Mucosa of descending colon (tissue), 3 donors: ENCODE measurements around the gene CASTOR2. TPM values are rescaled to one million over a fixed set of nuclear protein-coding genes. Genes with fewer than 3 reads are reported as not detected.

Experiments used
- ATAC-seq: fragments of 200-7000 bp; cut with Tn5 transposase; one replicate; pipeline ENCODE4 v1.9.1; 2020; ENCODE audit warnings: mild to moderate bottlenecking, moderate library complexity
- DNase-seq, 3 donors: peaks; one replicate each; pipeline ENCODE4 v3.0.0-alpha.2; 2020
- H3K36me3 ChIP-seq: fragments of 200-600 bp; one replicate; pipeline ENCODE4 v1.8.0; 2021; ENCODE audit warnings: low read depth, mild to moderate bottlenecking
- H3K4me1 ChIP-seq: fragments of 200-600 bp; one replicate; pipeline ENCODE4 v1.8.0; 2021; ENCODE audit warnings: low read depth, mild to moderate bottlenecking
- H3K4me3 ChIP-seq: fragments of 200-600 bp; one replicate; pipeline ENCODE4 v1.8.0; 2021; ENCODE audit warnings: mild to moderate bottlenecking
- H3K9me3 ChIP-seq: fragments of 200-600 bp; one replicate; pipeline ENCODE4 v1.8.0; 2021; ENCODE audit warnings: mild to moderate bottlenecking
- intact Hi-C, 2 donors: fragments of 100-400 bp; cut with DNase I in 1 of 2; cut with micrococcal nuclease in 1 of 2; formaldehyde crosslinking; loops; one replicate each; pipeline versions ENCODE4 v1.11.0 to v1.11.1; 2022; cut with DNase I, micrococcal nuclease
- total RNA-seq, 3 donors: library from RNA; stranded (reverse); fragmentation: NEBNext Ultra II Directional in 2 of 3; extraction: Animal tissue kit (Norgen Biotek cat#: 25700) in 2 of 3; gene quantifications; one replicate each; pipeline versions ENCODE4 v1.2.1 to v1.2.4, GENCODE V29; 2021 to 2023
- TF ChIP-seq, protein P1 (sequence below): fragments of 200-600 bp; IDR thresholded peaks from one replicate; pipeline ENCODE4 v1.8.0; 2022; ENCODE audit warnings: antibody characterized with exemption, mild to moderate bottlenecking
- donor health status: DM: no; HTN: no; CAD: no; lungs with moderate emphysema.
- donor health status: DM: no; HTN: no; CAD: no.
- donor health status: DM: no; HTN: yes; CAD: no.

The CASTOR2 gene
- total RNA-seq, 3 donors from 2014 or later = 3.6 to 17.8 (median 7.6) TPM

DNA sequence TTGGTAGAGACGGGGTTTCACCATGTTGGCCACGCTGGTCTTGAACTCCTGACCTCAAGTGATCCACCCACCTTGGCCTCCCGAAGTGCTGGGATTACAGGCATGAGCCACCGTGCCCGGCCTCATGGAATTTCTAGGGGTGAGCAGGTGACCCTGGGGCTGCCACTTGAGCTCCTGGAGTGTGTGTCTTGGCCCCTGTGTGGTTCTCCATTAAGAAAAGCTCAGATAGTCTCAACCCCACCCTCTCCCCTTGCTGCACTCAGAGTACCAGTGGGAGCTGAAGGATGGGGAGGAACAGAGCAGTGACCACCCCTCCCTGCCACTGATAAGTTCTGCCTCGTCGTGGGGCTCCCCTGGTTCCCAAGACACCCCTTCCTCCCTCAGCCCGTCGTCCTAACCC is 63.8 kb downstream of the CASTOR2 start:
- ATAC-seq (no peak), DNase-seq (no peak)
- TF ChIP-seq, protein P1, sequence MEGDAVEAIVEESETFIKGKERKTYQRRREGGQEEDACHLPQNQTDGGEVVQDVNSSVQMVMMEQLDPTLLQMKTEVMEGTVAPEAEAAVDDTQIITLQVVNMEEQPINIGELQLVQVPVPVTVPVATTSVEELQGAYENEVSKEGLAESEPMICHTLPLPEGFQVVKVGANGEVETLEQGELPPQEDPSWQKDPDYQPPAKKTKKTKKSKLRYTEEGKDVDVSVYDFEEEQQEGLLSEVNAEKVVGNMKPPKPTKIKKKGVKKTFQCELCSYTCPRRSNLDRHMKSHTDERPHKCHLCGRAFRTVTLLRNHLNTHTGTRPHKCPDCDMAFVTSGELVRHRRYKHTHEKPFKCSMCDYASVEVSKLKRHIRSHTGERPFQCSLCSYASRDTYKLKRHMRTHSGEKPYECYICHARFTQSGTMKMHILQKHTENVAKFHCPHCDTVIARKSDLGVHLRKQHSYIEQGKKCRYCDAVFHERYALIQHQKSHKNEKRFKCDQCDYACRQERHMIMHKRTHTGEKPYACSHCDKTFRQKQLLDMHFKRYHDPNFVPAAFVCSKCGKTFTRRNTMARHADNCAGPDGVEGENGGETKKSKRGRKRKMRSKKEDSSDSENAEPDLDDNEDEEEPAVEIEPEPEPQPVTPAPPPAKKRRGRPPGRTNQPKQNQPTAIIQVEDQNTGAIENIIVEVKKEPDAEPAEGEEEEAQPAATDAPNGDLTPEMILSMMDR = no peak
- Histone ChIP-seq H3K4me3 (no peak overlapping the region), H3K9me3 (no peaks in the 10 kb centered on the region), H3K36me3 (no peaks in the 10 kb centered on the region), H3K4me1 (no peaks in the 10 kb centered on the region)
- intact Hi-C loops = no loop called here

DNA sequence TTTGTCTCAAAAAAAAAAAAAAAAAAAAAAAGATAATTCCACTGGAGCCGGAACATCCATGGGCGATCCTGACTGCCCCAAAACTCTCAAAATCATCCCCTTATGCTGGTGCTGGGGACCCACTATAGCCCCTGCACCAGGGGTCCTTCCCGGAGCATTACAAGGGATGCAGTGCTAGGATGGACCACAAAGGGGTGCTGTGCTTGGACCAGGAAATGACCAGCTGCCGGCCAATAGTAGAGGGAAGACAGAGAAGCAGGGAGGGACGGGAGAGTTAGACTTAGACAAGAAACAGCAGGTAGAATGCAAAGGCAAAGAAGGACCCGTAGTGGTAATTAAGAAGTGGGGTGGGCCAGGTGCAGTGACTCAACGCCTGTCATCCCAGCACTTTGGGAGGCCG is 68.6 kb downstream of the CASTOR2 start:
- no peak overlapping the region for H3K4me3 ChIP-seq
- no peak for DNase-seq
- no peak for ATAC-seq
- TF ChIP-seq, protein P1 = no peak
- H3K9me3 ChIP-seq = no peaks in the 10 kb centered on the region
- no peaks in the 10 kb centered on the region for H3K4me1 ChIP-seq
- no peaks in the 10 kb centered on the region for H3K36me3 ChIP-seq
- intact Hi-C loops = no loop called here

DNA sequence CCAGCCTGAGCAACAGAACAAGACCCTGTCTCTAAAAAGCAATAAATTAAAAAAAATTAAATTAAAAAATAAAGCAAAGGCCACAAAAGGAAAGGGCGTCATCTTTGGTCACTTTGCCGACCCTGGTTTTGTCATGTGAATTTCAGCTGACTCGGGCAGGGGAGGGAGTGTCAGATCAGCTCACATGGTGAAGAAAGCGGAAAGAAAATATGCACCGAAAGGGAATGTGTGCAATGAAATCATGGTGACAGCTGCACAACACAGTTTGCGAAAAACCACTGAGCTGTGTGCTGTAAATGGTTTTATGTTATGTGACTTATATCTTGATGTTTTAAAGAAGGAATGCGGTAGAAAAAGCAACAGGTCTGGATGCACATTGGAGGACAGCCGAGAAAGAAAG is 69.3 kb downstream of the CASTOR2 start:
- Histone ChIP-seq H3K4me3 (no peak overlapping the region), H3K9me3 (no peaks in the 10 kb centered on the region), H3K36me3 (no peaks in the 10 kb centered on the region), H3K4me1 (no peaks in the 10 kb centered on the region)
- ATAC-seq (no peak), DNase-seq (no peak)
- intact Hi-C loops = no loop called here
- TF ChIP-seq, protein P1 = no peak

DNA sequence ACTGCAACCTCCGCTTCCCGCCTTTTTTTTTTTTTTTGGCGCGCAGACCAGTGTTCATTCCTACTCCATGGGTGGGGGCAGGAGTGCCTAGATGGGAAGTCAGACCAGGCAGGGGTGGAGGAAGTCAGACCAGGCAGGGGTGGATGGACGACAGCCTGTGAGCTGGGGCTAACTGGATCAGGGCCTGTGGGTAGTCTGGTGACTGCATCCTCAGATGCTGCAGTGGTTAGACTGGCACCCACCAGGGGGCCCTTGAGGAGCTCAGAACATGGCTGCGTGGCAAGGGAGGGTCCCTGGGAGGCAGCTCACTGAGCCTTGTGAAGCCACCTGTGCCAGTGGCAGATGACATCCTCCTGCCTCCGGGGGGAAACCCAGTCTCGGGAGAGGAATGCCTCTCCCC is 74.0 kb downstream of the CASTOR2 start:
- Histone ChIP-seq H3K4me1 (no peaks in the 10 kb centered on the region), H3K36me3 (no peaks in the 10 kb centered on the region), H3K9me3 (no peaks in the 10 kb centered on the region), H3K4me3 (no peak overlapping the region)
- TF ChIP-seq, protein P1 = no peak
- intact Hi-C loops = no loop called here
- no peak for ATAC-seq
- no peak for DNase-seq

DNA sequence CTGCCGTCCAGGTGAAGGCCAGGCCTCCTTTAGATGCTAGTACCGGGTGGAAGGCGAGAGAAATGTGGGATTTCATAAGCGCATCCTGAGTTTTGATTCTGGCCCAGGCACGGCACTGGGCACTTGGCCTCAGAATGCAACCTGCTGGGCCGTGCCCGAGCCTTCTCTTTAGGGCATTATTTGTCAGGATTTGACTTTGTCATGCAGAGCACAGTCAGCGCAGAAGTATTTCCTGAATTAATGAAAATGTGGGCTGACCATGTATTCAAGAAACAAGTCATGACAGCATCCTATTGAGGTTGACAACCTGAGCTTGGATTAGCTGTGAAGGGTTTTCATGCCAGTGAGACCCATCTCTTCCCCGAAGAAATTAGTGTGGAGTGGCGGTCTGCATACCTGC is 74.7 kb downstream of the CASTOR2 start:
- intact Hi-C loops = no loop called here
- TF ChIP-seq, protein P1 = no peak
- ATAC-seq (no peak), DNase-seq (no peak)
- H3K4me1 ChIP-seq = no peaks in the 10 kb centered on the region
- H3K9me3 ChIP-seq = no peaks in the 10 kb centered on the region
- no peak overlapping the region for H3K4me3 ChIP-seq
- no peaks in the 10 kb centered on the region for H3K36me3 ChIP-seq

DNA sequence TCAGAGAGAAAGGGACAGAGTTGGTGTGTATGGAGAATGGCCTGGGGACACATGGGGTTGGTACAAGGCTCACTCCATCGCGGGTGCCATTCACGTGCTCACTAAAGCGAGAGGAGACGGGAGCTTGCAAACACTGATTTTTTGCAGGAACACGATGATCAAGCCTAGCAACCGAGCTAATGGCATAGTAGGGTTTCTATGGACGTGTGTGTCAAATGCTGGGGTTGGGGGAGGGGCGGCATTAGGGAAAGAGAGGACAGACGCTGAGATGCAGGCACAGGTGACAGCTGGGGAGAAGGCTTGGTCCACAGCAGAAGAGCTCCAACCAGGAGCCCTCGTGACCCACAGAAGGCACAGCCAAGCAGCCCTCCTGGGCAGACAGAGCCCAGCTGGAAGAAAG is 75.2 kb downstream of the CASTOR2 start:
- DNase-seq (no peak), ATAC-seq (no peak)
- Histone ChIP-seq H3K4me3 (no peak overlapping the region), H3K4me1 (no peaks in the 10 kb centered on the region), H3K9me3 (no peaks in the 10 kb centered on the region), H3K36me3 (no peaks in the 10 kb centered on the region)
- TF ChIP-seq, protein P1 = no peak
- intact Hi-C loops = no loop called here
